HG03135 (cell line): ENCODE measurements around the gene PLEKHG5.

Experiments
- ATAC-seq: cut with Tn5 transposase; IDR thresholded peaks from one replicate; pipeline ENCODE4 v1.9.1; 2021; ENCODE audit warnings: mild to moderate bottlenecking, moderate library complexity; ENCODE audit not compliant: unreplicated experiment

PLEKHG5 gene

DNA sequence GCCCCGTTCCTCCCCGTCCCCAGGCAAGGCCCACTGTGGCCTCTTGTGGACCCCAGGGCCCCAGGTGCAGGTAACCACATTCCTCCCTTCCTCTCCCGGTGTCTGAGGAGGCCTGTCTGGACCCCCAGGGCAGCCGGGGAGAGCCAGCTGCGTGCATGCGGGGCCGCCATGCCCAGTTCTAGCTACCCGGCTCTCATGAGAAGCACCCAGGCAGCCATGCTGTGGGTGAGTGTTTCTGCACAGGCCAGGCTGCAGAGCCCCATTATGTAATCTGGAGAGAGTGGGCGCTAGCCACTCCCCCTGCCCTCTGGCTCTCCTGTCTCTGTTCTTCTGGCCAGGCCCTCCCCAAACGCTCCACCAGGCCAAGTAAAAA is 18.4 kb upstream of the PLEKHG5 start:
- ATAC-seq = no peak

DNA sequence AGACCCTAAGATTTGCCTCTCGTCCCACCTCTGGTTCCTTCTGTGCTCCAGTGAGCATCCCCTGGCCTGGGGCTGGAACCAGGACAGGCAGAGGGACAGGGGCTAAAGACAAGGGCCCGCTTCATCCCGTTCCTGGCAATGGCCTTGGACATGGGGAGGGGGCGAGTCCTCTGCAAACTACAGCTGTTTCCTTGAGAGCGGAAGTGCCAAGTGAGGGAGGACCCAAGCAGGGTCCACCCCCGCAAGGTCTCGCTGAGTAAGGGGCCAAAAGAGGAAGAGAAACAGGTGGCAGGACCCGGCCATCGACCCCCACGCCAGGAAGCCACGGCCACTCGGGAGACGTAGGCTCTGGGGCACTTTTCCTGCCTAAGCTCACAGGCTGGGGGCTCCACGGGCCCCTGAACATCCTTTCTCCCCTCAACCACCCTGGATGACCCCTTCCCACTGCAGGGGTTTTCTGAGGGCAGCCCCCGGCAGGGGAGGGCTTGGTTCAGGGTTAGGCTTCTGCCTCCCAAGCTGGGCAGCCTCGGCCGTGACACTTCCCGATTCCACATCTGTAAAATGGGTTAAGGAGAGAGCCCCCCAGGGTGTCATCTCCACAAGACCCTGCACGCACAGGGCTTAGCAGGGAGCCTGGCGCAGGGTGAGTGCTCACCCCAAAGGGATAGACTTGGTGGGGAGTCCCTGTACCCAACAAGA is 17.9 kb upstream of the PLEKHG5 start:
- no peak for ATAC-seq

DNA sequence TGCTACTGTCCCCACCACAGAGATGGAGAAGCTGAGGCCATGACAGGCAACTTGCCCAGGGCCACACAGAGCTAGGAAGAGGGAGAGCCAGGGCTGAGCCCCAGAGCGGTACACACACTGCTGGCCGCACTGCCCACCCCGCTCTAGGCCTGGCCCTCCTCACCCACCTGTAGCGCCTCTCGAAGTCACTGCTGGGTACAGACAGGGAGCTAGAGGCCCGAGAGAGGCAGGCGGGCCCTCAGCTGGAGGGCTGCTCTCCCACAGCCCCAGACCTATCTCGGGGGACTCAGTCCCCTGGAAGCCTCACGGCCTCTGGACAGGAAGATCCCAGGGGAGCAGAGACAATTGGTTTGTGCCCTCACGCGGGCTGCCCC is 17.3 kb upstream of the PLEKHG5 start:
- ATAC-seq = no peak

DNA sequence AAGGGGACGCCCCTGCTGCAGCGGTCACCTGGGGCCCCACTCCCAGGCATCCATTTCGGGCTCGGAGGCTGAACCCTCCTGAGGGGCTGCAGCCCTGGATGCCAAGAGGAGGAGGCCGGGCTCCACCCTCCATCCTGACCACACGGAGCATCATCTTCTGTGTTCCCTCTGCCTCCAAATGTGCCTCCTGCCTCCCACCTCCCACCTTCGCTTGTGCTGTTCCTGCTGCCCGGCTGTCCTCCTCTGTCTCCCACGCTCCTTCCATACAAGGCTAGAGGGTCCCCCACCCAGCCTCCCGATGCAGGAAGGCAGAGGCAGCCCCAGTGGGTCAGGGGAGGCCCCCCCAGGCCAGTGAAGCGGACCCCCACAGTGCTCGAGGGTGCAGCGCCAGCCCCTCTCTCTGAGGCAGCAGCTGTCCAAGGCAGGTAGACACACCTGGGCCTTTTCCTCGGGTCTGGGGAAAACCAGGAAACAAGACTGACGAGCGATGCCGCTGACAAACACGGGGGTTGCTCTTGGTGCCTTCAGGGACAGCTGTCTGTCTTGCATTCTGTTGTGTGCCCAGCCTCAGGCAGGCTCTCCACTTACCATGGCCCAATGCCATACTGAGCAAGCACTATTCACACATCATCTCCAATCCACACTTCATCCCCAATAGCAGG is 16.8 kb upstream of the PLEKHG5 start:
- ATAC-seq = no peak

DNA sequence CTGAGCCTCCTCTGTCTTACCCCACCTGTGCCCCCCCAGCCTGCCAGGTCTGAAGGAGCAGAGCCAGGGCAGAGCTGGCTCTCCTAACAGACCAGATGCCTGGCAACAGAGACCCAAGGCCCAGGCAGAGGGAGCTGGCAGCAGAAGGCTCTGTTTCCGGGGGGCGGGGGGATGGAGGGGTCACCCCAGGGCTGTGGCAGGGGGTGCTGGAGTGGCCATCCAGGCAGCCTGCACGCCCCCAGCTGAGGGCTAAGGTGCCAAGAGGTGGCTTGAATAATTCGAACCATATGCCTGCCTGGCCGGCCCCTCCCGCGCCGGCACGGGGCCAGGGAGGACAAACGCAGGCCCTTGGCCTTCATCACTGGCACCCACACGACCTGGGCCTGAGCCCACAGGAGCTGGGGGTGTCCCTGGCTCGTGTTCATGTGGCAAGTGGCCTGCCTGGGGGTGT is 16.0 kb upstream of the PLEKHG5 start:
- no peak for ATAC-seq

DNA sequence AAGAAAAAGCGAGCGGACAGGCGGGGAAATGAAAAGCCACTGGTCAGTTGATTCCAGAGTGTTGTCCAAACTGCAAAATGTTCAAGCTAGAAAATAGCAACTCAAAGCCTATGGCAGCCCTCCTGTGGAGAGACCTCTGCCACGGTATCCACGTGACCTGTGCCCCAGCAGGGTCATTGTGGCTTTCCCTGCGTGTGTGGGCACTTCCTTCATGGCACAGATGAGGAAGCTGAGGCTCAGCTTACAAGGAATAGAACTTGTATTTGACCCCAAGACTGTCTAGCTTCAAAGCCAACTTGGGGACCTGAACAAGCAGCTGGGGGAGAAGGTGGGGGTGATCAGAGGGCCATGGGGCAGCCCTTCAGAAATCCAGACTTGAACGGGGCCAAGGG is 15.6 kb upstream of the PLEKHG5 start:
- no peak for ATAC-seq

DNA sequence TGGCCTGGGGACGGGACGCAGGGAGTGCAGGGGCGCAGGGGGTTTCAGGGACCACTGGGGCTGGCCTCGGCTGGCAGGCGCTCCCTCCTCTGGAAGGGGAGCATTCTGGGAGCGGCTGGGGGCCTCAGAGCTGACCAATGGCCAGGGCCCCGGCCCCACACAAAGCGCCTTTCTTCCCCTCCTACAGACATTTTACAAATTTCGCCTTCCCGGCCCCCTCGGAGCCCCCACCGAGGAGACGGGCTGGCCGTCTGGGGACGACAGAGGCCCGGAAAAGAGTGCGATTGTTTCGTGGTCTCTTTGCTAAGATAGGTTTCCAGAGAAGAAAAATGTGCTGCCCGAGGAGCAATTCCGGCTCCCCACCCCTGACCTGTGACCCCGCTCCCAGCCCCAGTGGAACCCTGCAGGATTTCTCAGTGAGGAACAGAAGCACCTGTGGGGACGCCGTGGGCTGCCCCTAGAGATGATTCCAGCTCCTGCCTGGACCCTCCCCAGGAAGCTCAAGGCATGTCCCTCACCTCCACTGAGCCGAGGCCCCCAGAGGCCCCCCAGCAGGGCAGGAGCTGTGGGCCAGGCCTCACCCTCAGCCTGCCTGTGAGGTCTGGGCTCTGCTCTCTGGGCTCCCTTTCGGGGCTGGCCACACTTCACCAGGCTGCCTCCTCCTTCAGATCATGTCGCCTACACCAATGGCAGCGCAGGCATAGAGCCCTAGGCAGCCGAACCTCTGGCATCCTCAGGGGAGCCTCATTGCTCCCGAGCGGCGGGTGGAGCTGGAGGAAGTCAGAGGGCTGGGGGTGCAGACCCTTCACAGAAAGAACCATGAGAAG is 15.0 kb upstream of the PLEKHG5 start:
- ATAC-seq = no peak

DNA sequence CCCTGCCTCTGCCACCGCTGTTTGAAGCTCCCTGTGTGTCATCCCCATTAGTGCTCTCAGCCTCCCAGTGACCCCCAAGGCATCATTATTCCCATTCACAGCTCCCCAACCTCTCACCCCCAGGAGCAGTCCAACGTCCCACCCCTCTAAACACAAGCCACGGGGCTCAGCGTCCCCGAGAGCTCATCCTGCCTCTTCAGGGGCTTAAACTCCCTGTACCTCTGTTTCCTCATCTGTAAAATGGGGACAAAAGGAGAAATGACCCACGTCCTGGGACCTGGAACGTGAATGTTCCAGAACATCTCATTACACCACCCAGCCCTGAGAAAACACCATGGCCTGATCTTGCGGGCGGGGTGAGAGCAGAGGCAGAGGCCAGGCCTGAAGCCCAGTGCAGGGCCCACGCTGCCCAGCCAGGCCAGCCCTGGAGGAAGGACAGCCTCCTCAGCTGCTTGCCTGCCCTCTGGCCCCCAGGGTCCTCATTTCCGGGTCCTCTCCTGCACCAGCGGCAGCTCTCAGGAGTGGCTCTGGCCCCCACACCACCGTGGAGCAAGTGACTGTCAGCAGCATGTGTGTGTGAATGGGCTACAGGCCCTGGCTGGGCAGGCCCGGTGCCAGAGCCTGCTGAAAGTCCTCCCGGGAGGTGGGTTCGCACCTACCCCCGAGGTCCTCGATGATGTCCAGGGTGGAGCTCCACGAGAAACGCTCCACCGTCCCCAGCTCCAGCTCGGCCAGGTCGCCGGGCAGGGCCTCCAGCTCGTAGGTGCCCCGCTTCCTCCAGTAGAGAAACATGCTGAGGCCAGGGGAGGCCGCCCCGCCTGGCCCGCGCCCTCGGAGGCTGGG is 14.1 kb upstream of the PLEKHG5 start:
- ATAC-seq = no peak

DNA sequence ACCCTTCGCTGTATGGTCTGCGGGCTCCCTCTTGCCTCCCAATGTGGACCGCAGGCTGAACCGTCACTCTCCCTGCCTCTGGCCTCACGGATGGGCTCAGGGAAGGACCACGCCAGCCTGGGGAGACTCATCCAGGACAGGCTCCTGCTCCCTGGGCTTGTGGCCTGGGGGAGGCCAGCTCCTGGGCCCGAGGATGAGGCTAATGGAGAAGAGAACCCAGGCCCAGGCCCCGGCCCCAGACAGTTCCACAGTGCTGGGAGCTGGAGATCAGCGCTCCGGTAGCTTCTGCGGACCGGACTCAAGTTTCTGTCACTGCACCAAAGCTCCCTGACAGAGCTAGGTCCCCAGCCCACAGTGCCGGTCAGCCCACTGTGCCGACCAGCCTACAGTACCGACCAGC is 13.4 kb upstream of the PLEKHG5 start:
- ATAC-seq = no peak

DNA sequence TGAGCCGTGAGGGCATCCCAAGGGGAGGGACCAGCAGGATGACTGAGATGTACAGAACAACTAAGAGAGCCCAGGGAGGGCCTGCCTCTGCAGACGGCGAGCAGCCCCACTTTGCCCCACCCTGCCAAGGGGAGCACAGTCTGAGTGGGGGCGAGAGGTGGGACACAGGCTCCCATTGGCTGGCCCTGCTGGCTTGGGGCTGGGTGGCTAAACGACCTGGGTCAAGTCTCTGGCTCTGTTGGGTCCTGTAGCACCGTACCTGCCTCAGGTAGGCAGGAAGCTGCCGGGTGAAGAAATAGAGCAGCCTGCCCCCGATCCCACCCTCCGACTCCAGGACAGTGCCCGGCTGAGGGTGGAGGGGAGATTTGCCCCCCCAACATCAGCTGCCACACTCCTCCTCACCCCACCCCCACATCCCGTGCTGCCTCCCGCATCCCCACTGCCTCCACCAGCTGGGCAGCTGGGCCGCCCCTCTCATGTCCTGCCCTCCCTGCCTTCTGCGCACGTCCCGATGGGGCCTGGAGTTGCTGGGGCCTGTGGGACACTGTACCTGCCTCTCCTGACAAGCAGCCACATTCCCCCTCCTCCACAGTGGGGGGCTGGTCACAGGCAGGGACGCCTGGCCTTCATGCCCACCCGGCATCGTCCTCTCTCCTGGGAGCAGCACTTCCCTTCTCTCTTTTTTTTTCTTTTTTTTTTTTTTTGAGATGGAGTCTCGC is 12.6 kb upstream of the PLEKHG5 start:
- ATAC-seq = no peak

DNA sequence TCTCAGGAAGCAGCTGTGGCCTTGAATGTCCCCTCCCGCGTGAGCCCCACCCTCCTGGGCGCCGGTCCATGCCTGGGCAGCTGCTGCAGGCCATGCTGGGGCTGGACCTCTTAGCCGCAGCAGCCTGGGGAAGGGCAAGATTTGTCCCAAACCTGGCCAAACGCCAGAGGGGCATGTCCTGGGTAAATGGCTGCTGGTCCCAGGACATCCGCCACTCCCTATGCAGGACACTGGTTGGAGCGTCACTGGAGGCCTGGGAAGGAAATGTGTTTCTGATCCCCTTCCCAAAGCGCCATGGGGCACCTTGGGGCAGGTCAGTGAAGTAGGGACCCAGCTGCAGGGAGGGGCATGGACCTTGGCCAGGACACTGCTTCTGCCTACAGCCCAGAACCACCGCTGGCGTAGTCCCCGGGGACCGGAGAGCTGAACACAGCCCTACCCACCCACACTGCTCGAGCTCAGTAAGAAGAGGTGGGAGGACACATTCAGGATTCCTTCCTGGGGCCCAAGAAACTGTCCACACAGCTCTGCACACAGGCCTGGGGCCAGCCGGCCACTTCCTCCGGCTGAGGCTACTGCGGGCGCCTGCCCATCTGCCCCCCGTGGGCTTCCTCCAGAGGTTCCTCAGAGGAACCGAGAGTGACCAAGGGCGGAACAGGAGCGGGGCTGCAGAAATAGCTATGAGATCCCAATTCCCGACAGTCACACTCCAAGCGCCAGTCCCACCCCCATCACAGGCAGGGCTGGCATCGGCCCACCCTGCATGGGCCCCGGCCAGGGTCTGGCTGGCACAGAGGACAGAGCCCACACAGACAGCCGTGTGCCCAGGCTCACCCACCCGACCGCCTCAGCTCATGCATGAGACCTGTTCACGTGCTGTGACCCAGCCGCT is 10.8 kb upstream of the PLEKHG5 start:
- ATAC-seq = no peak

DNA sequence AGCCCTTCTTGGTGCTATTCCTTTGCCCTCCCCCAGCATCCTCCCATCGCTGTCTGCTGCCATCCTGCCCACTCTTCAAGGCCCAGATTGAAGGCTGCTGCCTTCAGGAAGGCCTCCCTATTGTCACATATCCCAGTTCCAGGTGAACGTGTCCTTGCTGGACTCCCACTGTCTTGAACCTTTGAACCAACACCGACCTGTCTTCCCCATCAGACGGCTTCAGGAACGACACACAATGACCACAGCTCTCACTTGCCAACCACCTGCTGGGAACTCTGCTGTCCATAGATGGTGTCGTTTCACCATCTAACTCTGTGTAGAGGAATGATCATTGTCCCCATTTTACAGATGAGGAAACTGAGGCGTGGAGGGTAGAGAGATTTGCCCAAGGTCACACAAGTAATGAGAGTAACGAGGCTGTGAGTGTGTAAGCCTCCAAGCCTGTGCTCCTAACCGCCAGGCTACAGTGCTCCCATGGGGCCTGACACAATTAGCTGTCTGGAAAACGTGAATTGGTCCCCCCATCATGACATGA is 9.9 kb upstream of the PLEKHG5 start:
- no peak for ATAC-seq

DNA sequence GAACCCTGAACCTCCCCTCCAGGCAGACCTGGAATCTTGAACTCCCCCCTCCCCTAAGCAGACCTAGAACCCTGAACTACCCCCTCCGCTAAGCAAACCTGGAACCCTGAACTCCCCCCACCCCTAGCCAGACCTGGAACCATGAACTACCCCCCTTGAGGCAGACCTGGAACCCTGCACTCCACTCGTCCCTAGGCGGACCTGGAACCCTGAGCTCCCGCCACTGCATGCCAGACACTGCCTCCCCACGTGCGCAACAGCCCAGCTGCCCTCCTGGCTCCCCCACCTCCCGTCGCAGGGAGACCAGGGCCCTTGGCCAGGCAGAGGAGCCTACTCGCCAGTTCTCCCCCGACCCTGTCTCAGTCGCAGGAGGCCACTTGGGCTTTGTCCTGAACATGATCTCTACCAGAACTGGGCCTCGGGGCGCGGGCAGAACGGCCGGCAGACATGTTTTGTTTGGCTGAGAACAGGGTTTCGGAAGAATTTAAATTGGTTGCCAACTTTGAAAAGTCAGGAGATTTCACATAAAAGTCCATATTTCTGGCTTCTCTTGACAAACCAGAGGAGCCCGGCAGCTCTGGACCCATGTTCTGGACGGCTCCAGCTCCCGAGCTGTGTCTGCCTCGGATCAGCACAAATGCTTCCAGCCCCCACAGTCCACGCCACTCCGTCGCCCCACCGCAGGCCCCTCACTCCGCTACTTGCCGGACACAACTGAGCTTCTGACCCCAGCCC is 9.2 kb upstream of the PLEKHG5 start:
- no peak for ATAC-seq

DNA sequence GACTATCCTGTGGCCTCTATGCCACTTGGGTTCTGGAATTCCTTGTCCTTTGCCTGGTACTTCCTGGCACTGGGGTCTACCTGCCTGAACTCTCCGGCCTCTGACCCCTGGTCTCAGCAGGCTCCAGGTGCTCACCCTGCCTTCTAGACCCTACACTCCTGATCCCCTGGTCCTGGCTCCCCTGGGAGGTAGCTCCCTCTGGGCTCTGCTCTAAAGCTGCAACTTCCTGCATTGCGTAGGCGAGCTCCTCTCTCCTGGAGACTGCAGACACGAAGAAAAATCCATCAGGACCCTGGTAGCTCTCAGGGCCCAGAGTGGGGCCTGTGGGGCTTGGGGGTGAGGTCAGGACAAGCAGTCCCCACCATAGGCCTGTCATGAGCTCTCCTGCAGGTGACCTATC is 7.8 kb upstream of the PLEKHG5 start:
- no peak for ATAC-seq

DNA sequence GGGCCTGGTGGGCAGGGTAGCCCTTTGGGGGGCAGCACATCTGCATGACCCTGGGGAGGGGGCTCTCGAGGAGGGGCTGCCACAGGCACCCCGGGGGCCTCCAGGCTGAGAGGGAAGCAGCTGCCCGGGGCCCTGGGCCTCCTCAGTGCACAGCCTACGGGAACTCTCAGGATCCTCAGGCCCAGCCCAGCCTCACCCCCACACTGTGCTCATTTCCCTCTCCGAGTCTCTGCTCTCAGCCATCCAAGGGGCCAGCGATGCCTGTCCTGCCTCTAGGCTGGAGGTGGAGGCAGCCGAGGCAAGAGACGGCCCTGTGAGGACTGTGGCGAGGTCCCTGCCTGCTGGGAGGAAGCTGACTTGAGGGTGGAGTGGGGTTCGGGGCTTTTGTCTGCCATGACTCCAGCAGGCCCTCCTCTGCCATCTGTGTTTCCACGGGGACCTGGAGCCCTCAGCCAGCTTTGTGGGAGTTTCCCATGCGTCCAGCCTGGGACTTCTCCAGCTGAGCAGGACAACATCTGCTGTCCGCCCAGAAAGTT is 7.2 kb upstream of the PLEKHG5 start:
- ATAC-seq = no peak

DNA sequence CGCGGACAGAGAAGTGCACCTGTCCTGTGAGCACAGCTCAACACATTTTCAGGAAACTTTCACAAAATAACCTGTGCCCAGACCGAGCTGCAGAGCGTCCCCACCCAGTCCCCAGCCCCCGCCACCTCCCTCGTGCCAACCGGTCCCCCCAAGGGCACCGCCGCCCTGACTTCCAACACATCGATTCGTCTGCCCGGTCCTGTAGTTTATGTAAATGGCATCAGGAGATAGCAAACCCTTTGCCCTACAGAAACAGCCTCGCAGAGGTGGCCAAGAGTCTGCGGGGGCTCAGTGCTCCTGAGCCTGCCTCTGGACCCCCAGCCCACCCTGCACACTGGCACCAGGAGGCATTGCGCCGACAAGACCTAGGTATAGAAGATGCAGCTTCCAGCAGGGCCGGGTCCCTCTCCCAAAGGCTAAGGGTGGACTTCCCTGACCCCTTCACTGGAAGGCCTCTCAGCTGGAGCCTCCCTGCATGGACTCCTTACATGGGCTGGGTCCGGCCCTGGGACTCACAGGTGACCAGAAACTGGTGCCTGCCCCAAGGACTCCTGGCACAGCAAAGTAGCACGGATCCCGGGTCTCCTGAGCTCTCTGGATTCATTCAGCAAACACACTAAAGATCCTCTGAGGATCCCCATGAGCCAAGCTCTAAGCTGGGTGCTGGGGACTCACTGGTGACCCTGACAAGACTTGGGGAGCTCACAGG is 6.6 kb upstream of the PLEKHG5 start:
- ATAC-seq = no peak

DNA sequence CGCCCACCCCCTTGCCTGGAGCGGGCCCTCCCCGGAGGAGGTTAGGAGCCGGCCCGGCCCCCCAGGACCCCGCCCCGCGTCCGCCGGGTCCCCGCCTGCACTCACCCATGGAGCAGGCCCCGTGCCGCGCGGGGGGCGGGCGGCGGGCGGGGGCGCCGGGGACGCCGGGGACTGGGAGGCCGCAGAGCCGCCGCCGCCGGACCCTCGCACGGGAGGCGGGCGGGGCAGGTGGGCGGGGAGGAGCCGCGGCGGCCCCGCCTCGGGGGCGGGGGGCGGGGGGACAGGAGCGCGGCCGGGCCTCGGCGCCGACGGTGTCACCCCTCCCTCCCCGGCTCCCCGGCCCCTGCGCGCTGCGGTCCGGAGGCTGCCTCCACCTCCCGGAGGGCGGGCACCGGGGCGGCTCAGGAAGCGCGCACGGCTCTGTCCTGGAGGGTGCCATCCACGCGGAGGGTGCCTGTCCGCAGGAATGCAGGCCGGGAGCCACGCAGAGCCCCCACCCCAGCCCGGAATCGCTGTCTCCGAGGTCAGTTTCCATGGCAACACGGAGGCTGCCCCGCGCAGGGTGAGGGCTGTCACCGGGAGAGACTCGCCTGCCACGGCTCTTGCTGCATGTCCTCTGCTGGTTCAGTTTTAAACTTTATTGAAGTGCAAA is 5.9 kb upstream of the PLEKHG5 start:
- no peak for ATAC-seq
